Stomach (tissue), 4 donors: Measurements from ENCODE around the gene KCNQ4.

Source experiments
- EP300 ChIP-seq: sonication (generic); formaldehyde crosslinking; IDR thresholded peaks from one replicate; pipeline ENCODE4 v1.6.1; 2017; ENCODE audit warnings: antibody characterized with exemption
- POLR2A ChIP-seq, 4 donors: fragments of 450-650 bp; IDR thresholded peaks; one replicate each; pipeline ENCODE4 v1.6.1; 2016; ENCODE audit warnings: antibody characterized with exemption in 4 of 4, control low read depth in 2 of 4, mild to moderate bottlenecking in 1 of 4, moderate library complexity in 1 of 4
- TF ChIP-seq, protein P1 (sequence below), 7 experiments: fragments of 450-650 bp in 4 of 7; fragments of 200-600 bp in 3 of 7; sonication (generic) in 3 of 7; IDR thresholded peaks; one replicate each; pipeline ENCODE4 v1.5.1; 2016 to 2019; ENCODE audit warnings: antibody characterized with exemption in 7 of 7, control low read depth in 2 of 7, mild to moderate bottlenecking in 1 of 7

DNA sequence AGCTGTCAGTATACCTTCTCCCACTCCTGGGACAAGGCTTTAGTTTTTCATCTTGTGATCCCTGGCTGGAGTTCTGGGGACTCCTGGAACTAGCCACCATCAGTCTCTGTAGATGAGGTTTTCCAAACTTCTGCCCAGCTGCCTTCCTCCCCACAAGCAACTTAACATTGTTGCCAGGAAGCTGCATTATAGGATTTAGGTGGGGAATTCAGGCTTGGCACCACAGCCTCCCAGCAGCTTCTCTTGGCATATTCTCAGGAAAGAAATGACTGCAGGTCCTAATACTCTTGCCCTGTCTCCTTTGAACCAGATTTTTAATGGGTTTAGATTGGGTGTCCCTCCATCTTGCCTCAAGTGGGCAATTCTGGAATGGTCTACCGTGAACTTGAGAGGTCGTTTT is 18.6 kb upstream of the KCNQ4 start:
- TF ChIP-seq, protein P1, sequence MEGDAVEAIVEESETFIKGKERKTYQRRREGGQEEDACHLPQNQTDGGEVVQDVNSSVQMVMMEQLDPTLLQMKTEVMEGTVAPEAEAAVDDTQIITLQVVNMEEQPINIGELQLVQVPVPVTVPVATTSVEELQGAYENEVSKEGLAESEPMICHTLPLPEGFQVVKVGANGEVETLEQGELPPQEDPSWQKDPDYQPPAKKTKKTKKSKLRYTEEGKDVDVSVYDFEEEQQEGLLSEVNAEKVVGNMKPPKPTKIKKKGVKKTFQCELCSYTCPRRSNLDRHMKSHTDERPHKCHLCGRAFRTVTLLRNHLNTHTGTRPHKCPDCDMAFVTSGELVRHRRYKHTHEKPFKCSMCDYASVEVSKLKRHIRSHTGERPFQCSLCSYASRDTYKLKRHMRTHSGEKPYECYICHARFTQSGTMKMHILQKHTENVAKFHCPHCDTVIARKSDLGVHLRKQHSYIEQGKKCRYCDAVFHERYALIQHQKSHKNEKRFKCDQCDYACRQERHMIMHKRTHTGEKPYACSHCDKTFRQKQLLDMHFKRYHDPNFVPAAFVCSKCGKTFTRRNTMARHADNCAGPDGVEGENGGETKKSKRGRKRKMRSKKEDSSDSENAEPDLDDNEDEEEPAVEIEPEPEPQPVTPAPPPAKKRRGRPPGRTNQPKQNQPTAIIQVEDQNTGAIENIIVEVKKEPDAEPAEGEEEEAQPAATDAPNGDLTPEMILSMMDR (IDR thresholded peaks at IDR 0.05): no peak
- no peak for TF ChIP-seq POLR2A (IDR thresholded peaks at IDR 0.05)
- no peak for TF ChIP-seq EP300
